Measurements from ENCODE around the gene PDE7B. TPM values are rescaled to one million over a fixed set of nuclear protein-coding genes. Genes with fewer than 3 reads are reported as not detected.

Gene PDE7B
- total and polyA plus RNA-seq, 2 donors (not counting 1 experiment from before 2014, with no cell fraction given), result 7.9 to 21.5 TPM

DNA sequence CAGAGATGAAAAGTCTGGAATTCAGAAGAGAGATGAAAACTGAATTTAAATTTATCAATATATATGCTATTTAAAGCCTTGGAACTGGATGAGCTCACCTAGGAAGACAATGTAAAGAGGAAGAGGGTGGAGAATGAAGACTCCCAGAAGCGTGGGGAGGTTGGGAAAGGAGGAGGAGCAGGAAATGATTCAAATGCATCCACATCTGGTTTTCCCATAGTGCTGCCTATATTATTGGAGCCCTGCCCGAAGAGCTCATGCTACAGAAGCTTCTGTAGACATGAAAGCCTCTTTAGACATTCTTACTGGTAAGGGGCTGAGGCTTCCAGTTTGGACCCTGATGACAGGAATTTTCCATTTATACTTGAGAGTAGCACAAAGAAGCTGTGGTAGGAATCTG lies 19.2 kb downstream of the PDE7B start:
- no peak overlapping the region for H3K27ac ChIP-seq (ENCODE audit: insufficient read depth, low read length)
- TF ChIP-seq EZH2 (IDR thresholded peaks at IDR 0.05; ENCODE audit: low read length, missing control alignments), result no peak
- TF ChIP-seq, protein P1, sequence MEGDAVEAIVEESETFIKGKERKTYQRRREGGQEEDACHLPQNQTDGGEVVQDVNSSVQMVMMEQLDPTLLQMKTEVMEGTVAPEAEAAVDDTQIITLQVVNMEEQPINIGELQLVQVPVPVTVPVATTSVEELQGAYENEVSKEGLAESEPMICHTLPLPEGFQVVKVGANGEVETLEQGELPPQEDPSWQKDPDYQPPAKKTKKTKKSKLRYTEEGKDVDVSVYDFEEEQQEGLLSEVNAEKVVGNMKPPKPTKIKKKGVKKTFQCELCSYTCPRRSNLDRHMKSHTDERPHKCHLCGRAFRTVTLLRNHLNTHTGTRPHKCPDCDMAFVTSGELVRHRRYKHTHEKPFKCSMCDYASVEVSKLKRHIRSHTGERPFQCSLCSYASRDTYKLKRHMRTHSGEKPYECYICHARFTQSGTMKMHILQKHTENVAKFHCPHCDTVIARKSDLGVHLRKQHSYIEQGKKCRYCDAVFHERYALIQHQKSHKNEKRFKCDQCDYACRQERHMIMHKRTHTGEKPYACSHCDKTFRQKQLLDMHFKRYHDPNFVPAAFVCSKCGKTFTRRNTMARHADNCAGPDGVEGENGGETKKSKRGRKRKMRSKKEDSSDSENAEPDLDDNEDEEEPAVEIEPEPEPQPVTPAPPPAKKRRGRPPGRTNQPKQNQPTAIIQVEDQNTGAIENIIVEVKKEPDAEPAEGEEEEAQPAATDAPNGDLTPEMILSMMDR (conservative IDR thresholded peaks at IDR 0.05 in 1 of 2, IDR thresholded peaks at IDR 0.05 in 1 of 2; ENCODE audit: low read depth in 1 of 2, low read length in 2 of 2), result no peak
- H3K9me3 ChIP-seq (ENCODE audit: control insufficient read depth, insufficient read depth, low read depth, low read length), result no peaks in the 10 kb centered on the region
- no peak overlapping the region for H3K9ac ChIP-seq (ENCODE audit: insufficient read depth, low read length)
- H3K4me1 ChIP-seq (ENCODE audit: control insufficient read depth, extremely low read depth, insufficient read depth, low read length), result peaks cover 3% of the 10 kb centered on the region
- peak overlapping the region; percentile 25 for H2AFZ ChIP-seq (ENCODE audit: low read length)
- no peaks in the 10 kb centered on the region for H3K27me3 ChIP-seq (ENCODE audit: control insufficient read depth, insufficient read depth, low read length)
- no peaks in the 10 kb centered on the region for H3K79me2 ChIP-seq (ENCODE audit: control insufficient read depth, insufficient read depth, low read length)
- H3K4me2 ChIP-seq (ENCODE audit: extremely low read depth, insufficient read depth, low read length), result no peak overlapping the region
- DNase-seq (ENCODE audit: low read depth in 2 of 2), result peak; percentile 50 to 64
- no peak overlapping the region for H3K4me3 ChIP-seq (replicated peaks in 1 of 4; ENCODE audit: control extremely low read depth in 1 of 4, insufficient read depth in 1 of 4, low read depth in 3 of 4, low read length in 4 of 4)
- no peaks in the 10 kb centered on the region for H3K36me3 ChIP-seq (ENCODE audit: control insufficient read depth, insufficient read depth, low read length)
- H4K20me1 ChIP-seq (ENCODE audit: control insufficient read depth, extremely low read depth, insufficient read depth, low read length), result no peaks in the 10 kb centered on the region

DNA sequence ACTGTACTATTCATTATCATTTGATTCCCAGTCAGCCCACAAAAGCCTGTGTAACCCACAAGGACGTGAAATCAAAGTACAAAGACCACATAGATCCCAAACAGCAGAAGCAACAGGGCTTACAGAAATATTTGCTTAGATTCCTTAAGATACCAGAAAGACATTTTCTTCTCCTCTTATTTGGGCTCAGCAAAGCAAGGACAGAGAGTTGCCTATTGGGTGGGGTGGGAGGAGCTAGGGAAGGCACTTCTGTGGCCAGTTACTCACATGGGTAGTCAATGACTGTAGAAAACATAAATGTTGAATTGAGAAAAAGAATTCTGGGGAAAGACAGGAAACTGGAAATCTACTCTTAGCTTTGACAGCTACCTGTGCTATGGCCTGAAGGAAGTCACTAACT lies 19.8 kb downstream of the PDE7B start:
- H3K79me2 ChIP-seq (ENCODE audit: control insufficient read depth, insufficient read depth, low read length), result no peaks in the 10 kb centered on the region
- H3K4me1 ChIP-seq (ENCODE audit: control insufficient read depth, extremely low read depth, insufficient read depth, low read length), result peaks cover 3% of the 10 kb centered on the region
- H3K4me3 ChIP-seq (replicated peaks in 1 of 4; ENCODE audit: control extremely low read depth in 1 of 4, insufficient read depth in 1 of 4, low read depth in 3 of 4, low read length in 4 of 4), result no peak overlapping the region
- no peak overlapping the region for H2AFZ ChIP-seq (ENCODE audit: low read length)
- DNase-seq (ENCODE audit: low read depth in 2 of 2), result peak in 1 of 2 donors; percentile 74
- no peak for TF ChIP-seq EZH2 (IDR thresholded peaks at IDR 0.05; ENCODE audit: low read length, missing control alignments)
- TF ChIP-seq, protein P1 (conservative IDR thresholded peaks at IDR 0.05 in 1 of 2, IDR thresholded peaks at IDR 0.05 in 1 of 2; ENCODE audit: low read depth in 1 of 2, low read length in 2 of 2), result no peak
- no peak overlapping the region for H3K9ac ChIP-seq (ENCODE audit: insufficient read depth, low read length)
- no peaks in the 10 kb centered on the region for H4K20me1 ChIP-seq (ENCODE audit: control insufficient read depth, extremely low read depth, insufficient read depth, low read length)
- H3K4me2 ChIP-seq (ENCODE audit: extremely low read depth, insufficient read depth, low read length), result no peak overlapping the region
- no peaks in the 10 kb centered on the region for H3K9me3 ChIP-seq (ENCODE audit: control insufficient read depth, insufficient read depth, low read depth, low read length)
- H3K36me3 ChIP-seq (ENCODE audit: control insufficient read depth, insufficient read depth, low read length), result no peaks in the 10 kb centered on the region
- H3K27me3 ChIP-seq (ENCODE audit: control insufficient read depth, insufficient read depth, low read length), result no peaks in the 10 kb centered on the region
- H3K27ac ChIP-seq (ENCODE audit: insufficient read depth, low read length), result peak overlapping the region; percentile 48

DNA sequence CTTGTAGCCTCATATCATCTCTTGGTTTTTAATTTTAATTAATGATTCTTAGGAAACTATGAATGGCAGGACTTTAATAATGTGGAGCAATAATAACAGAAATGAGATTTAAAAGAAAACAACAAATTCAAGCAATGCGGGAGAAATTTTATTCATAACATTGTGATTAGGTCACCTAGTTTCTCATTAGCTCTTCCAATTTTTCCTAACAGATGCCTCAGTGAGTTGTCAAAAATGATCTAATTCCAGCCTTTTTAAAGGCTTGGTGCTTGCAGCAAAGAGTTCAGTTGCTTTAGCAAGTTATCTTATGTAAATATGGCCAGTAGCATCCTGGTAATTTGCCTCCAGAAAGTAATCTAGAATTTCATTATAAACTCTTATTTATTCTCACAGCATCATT lies 20.4 kb downstream of the PDE7B start:
- Histone ChIP-seq H4K20me1 (ENCODE audit: control insufficient read depth, extremely low read depth, insufficient read depth, low read length) (no peaks in the 10 kb centered on the region), H3K9ac (ENCODE audit: insufficient read depth, low read length) (no peak overlapping the region), H3K79me2 (ENCODE audit: control insufficient read depth, insufficient read depth, low read length) (no peaks in the 10 kb centered on the region), H3K4me3 (replicated peaks in 1 of 4; ENCODE audit: control extremely low read depth in 1 of 4, insufficient read depth in 1 of 4, low read depth in 3 of 4, low read length in 4 of 4) (no peak overlapping the region), H2AFZ (ENCODE audit: low read length) (no peak overlapping the region), H3K36me3 (ENCODE audit: control insufficient read depth, insufficient read depth, low read length) (no peaks in the 10 kb centered on the region), H3K27me3 (ENCODE audit: control insufficient read depth, insufficient read depth, low read length) (no peaks in the 10 kb centered on the region), H3K9me3 (ENCODE audit: control insufficient read depth, insufficient read depth, low read depth, low read length) (no peaks in the 10 kb centered on the region), H3K4me1 (ENCODE audit: control insufficient read depth, extremely low read depth, insufficient read depth, low read length) (peaks cover 3% of the 10 kb centered on the region), H3K4me2 (ENCODE audit: extremely low read depth, insufficient read depth, low read length) (no peak overlapping the region), H3K27ac (ENCODE audit: insufficient read depth, low read length) (peak overlapping the region; percentile 48)
- TF ChIP-seq, protein P1 (conservative IDR thresholded peaks at IDR 0.05 in 1 of 2, IDR thresholded peaks at IDR 0.05 in 1 of 2; ENCODE audit: low read depth in 1 of 2, low read length in 2 of 2), result no peak
- no peak for TF ChIP-seq EZH2 (IDR thresholded peaks at IDR 0.05; ENCODE audit: low read length, missing control alignments)
- DNase-seq (ENCODE audit: low read depth in 2 of 2), result peak; percentile 50 to 83

All from fibroblast of lung (primary cell).